GM13977 (cell line): Measurements from ENCODE around the gene GMPPA.
A peak's percentile ranks its signal among the peaks of the same experiment; 100 is the strongest.

Experiments
- DNase-seq: peaks from one replicate; pipeline ENCODE4 v3.0.0; 2012; ENCODE audit warnings: low spot score
- in situ Hi-C: fragments of 300-500 bp; cut with MboI; formaldehyde crosslinking; loops from one replicate; pipeline ENCODE4 v1.12.0; 2022; ENCODE audit warnings: low sequenced_read_pairs, low pct_unique_long_range_greater_than_20kb, mixed read lengths, inconsistent platforms; ENCODE audit not compliant: unreplicated experiment
- TF ChIP-seq, protein P1 (sequence below): IDR thresholded peaks from 2 replicates; pipeline ENCODE4 v1.5.1; 2012; ENCODE audit warnings: mild to moderate bottlenecking, control low read depth; ENCODE audit not compliant: insufficient read depth; ENCODE audit errors: extremely low read depth, missing control alignments

The GMPPA gene

DNA sequence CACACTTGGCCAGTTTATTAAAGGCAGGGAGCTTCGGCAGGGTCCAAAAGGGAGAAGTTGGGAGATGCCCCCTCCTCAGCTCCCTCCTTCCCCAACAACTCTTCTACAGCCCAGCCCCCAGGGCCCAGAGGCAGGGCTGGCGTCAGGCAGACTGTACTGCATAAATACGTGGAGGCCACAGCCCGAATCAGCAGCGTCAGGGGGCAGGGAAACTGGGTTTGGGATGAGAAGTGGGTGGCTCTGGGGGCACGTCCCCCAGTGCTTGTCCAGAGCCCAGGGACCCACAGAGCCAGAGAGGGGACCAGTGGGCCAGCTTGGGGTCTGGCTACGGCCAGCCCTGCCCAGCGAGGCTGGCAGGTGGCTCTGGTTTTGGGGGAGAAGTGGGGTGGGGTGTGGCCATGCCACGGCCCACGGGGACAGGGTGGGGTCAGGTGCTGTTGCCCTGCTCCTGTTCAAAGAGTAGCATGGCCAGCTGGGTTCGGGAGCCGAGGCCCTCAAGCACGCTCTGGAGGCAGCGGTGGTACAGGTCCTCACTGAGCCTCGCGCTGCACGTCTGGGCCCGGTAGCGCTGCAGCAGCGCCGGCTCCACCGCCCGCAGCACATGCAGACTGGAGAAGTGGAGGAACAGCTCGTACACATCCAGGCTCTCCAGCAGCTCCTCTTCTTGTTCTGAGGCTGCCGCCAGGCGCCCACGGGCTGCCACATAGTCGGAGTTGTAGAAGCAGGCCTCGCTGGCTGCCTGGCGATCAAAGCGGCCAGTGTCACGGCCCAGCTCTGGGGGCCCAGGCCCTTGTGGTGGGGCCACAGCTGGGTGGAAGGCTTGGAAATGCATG lies 40.5 kb downstream of the GMPPA start:
- in situ Hi-C loops: loop anchor here (10.0 kb wide), 1 partner anchor 134 kb away; no protein-coding TSS in a partner anchor
- TF ChIP-seq, protein P1, sequence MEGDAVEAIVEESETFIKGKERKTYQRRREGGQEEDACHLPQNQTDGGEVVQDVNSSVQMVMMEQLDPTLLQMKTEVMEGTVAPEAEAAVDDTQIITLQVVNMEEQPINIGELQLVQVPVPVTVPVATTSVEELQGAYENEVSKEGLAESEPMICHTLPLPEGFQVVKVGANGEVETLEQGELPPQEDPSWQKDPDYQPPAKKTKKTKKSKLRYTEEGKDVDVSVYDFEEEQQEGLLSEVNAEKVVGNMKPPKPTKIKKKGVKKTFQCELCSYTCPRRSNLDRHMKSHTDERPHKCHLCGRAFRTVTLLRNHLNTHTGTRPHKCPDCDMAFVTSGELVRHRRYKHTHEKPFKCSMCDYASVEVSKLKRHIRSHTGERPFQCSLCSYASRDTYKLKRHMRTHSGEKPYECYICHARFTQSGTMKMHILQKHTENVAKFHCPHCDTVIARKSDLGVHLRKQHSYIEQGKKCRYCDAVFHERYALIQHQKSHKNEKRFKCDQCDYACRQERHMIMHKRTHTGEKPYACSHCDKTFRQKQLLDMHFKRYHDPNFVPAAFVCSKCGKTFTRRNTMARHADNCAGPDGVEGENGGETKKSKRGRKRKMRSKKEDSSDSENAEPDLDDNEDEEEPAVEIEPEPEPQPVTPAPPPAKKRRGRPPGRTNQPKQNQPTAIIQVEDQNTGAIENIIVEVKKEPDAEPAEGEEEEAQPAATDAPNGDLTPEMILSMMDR: no peak
- no peak for DNase-seq

GRCh38 chr2:219539926-219540678 lies 41.4 kb downstream of the GMPPA start:
- in situ Hi-C loops: loop anchor here (10.0 kb wide), 1 partner anchor 135 kb away; no protein-coding TSS in a partner anchor
- no peak for DNase-seq
- TF ChIP-seq, protein P1: no peak

DNA sequence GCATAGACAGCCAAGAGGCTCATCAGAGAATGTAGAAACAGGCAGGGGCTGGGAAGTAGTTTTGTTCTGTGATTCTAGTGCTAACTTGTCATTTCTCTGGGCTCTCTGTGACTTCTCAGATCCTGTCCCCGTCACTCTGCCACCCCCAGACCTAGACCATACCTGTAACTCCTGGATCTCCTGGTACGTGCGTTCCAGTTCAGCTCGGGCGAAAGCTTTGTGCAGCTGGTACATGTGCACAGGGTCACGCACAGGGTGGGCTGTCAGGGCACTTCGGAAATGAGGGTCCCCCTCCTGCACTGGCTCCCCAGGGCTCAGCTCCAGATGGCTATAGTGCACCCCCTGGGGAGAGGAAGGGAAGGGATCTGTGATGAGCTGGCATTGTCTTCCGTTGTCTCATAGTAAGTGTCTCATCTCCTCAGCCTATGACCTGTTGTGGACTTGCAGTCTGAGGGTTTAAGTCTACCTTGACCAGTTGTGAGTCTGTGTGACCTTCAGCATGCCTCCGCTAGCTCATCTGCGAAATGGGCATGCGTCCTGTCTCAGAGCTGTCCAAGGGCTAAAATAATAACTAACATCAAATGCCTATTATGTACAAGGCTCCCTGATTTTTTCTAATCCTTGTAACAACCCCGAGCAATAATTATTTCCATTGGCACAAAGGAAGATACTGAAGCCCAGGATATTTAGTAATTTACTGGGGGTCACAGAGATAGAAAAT lies 42.3 kb downstream of the GMPPA start:
- DNase-seq: no peak
- in situ Hi-C loops: no loop called here
- TF ChIP-seq, protein P1: peak; percentile 10

DNA sequence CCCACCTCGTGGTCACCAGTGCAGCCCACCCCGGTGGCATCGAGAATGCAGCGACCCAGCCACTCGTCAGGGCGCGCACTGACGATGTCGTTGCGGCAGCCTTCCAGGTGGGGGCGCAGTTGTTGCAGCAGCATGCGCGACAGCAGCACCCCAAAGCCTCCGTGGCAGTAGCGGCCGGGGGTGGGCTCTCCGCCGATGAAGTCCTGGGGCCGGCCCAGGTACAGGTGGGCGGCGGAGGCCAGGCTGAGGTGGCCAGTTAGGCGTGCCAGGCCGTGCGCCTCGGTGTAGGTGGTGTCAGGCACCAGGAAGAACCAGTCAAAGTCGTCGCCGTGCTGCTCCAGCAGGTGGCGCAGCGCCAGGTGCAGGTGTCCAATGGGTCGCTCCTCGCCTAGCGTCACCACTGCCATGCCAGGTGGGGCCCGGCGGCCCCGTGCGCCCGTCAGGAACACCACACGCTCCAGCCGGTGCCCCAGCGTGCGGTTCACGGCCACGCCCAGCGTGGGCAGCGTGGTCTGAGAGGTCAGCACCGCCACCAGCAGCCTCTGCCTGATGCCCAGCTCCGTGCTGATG lies 43.0 kb downstream of the GMPPA start:
- TF ChIP-seq, protein P1: peak; percentile 89
- DNase-seq: peak; percentile 94
- in situ Hi-C loops: no loop called here

DNA sequence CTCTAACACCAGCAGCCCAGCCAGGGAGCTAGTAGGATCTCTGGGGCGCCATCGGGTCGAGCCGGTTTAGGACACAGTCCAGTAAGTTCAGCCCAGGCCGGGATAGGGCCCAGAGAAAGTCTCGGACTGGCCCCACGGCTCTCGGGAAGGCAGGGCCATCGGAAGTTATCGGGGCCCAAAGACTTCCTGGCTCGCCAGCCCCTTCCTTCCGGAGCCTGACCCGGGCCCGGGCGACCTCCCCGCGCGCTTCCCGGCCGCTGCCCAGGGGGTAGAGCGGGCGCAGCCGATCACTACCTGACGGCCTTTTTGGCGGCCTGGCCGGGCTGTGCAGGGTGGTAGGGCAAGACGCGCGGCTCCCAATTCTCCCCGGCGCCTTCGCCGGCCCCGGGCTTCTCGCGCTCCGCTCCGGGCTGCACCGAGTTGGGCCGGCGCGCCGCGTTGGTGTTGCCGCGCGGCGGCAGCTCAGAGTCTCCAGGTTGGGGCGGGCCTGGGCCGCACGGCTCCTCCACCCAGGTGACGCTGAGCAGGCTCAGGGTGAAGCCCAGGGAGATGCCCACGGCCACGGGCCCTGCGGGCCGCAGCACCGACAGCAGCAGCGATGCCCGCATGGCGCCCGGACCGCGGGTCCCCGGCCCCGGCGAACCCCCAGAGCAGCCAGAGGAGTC lies 44.4 kb downstream of the GMPPA start:
- in situ Hi-C loops: no loop called here
- TF ChIP-seq, protein P1: peak; percentile 6
- DNase-seq: no peak
